ENCODE data around the gene NAXD. TPM values are rescaled to one million over a fixed set of nuclear protein-coding genes. Genes with fewer than 3 reads are reported as not detected.

NAXD gene
- total RNA-seq, 4 donors from 2014 or later, result 20.4 to 25.8 (median 24.2) TPM

GRCh38 chr13:110676595-110677587 is 61.5 kb downstream of the NAXD start:
- DNase-seq (ENCODE audit: low spot score) (no peak), ATAC-seq (ENCODE audit: low FRiP score) (no peak)
- TF ChIP-seq, protein P1, sequence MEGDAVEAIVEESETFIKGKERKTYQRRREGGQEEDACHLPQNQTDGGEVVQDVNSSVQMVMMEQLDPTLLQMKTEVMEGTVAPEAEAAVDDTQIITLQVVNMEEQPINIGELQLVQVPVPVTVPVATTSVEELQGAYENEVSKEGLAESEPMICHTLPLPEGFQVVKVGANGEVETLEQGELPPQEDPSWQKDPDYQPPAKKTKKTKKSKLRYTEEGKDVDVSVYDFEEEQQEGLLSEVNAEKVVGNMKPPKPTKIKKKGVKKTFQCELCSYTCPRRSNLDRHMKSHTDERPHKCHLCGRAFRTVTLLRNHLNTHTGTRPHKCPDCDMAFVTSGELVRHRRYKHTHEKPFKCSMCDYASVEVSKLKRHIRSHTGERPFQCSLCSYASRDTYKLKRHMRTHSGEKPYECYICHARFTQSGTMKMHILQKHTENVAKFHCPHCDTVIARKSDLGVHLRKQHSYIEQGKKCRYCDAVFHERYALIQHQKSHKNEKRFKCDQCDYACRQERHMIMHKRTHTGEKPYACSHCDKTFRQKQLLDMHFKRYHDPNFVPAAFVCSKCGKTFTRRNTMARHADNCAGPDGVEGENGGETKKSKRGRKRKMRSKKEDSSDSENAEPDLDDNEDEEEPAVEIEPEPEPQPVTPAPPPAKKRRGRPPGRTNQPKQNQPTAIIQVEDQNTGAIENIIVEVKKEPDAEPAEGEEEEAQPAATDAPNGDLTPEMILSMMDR (IDR thresholded peaks at IDR 0.05), result no peak

GRCh38 chr13:110677731-110678545 is 62.6 kb downstream of the NAXD start:
- ATAC-seq (ENCODE audit: low FRiP score) (peak; percentile 96), DNase-seq (ENCODE audit: low spot score) (no peak)
- TF ChIP-seq, protein P1 (IDR thresholded peaks at IDR 0.05), result no peak

DNA sequence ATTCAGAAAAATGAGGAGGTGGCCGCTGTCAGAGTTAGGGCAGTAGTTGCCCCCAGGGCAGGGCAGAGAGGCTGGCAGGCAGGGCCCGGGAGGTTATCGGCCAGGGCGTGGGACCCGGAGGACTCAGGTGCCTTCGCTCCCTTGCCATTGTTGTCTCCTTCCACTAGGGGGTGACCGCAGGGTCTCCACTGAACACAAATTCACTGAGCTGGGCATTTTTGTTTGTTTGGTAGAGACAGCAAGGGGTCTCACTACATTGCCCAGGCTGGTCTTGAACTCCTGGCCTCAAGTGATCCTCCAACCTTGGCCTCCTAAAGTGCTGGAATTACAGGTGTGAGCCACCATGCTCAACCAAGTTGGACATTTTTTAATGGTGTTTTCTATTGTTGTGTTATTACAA is 65.5 kb downstream of the NAXD start:
- no peak for DNase-seq (ENCODE audit: low spot score)
- TF ChIP-seq, protein P1 (IDR thresholded peaks at IDR 0.05), result no peak
- ATAC-seq (ENCODE audit: low FRiP score), result no peak

DNA sequence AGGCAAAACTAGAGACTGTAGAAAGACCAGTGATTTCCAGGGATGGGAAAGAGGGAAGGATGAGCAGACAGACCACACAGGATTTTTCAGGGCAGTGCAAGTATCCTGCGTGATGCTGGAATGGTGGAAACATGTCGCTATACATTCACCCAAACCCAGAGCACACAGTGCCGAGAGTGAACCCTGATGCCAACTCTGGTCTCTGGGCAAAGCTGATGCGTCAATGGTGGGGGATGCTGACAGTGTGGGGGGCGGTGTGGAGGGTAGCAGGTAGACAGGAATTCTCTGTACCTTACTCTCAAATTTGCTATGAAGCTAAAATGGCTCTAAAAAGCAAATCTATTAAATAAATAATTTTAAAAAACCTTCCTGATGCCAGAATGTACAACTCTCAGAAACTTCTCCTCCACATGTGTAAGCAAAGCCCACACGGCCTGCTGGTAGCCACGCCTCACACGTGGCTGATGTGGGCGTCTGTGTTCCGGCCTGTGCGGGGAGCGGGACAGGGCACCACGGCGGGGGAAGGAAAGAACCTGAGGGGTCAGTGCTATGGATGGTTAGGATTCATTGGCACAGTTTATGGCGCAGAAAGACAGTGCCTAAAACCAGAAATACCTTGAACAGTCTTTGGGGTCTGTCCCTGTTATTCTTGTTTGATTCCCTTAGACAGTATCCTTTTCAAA is 66.7 kb downstream of the NAXD start:
- TF ChIP-seq, protein P1 (IDR thresholded peaks at IDR 0.05), result no peak
- no peak for ATAC-seq (ENCODE audit: low FRiP score)
- DNase-seq (ENCODE audit: low spot score), result no peak

- TF ChIP-seq, protein P1 (IDR thresholded peaks at IDR 0.05), result no peak
- ATAC-seq (ENCODE audit: low FRiP score), result no peak
- DNase-seq (ENCODE audit: low spot score), result no peak
Observed at GRCh38 chr13:110682746-110683145, 67.4 kb downstream of the NAXD start.

GRCh38 chr13:110683203-110683883 is 68.0 kb downstream of the NAXD start:
- TF ChIP-seq, protein P1 (IDR thresholded peaks at IDR 0.05), result no peak
- no peak for ATAC-seq (ENCODE audit: low FRiP score)
- DNase-seq (ENCODE audit: low spot score), result no peak

All from omental fat pad (tissue), 4 donors.